ENCODE measurements around the gene NRIP2. TPM values are rescaled to one million over a fixed set of nuclear protein-coding genes. Genes with fewer than 3 reads are reported as not detected.

Gene NRIP2
- total and polyA plus RNA-seq, 2 donors (not counting 3 experiments of a cell fraction or from before 2014, with no cell fraction given) = not detected

GRCh38 chr12:2857021-2857431 lies 22.2 kb upstream of the NRIP2 start, which contains the start of gene TEX52:
Gene TEX52, minus strand, starts transcription at chr12:2857039. Its CDS starts 13 bp downstream, at chr12:2857026.
- dilution Hi-C loops (cut with MboI; ENCODE audit: extremely low pct_ligation_motif_present, low sequenced_read_pairs) (no loop called here), intact Hi-C loops (cut with micrococcal nuclease) (no loop called here)
- ChIA-PET CTCF (interaction anchor here (1.0 to 3.2 kb wide), 6 partner anchors 8 to 185 kb away, joined by 3 to 14 read pairs (median 4); partner anchors contain the start of genes FOXM1 and RHNO1), POLR2A (no interaction called here)
- H3K27ac ChIP-seq (ENCODE audit: insufficient read depth, low read depth, low read length) = no peak within 1 kb of the TSS
- no peaks in the 10 kb centered on the region for H3K9me3 ChIP-seq (replicated peaks; ENCODE audit: control insufficient read depth, insufficient read depth, low read length)
- H3K9ac ChIP-seq (replicated peaks; ENCODE audit: extremely low read depth, insufficient read depth, low read length) = no peak within 1 kb of the TSS
- no peaks in the 10 kb centered on the region for H3K27me3 ChIP-seq (ENCODE audit: control insufficient read depth in 2 of 2, insufficient read depth in 2 of 2, low read length in 2 of 2)
- H3K4me1 ChIP-seq (ENCODE audit: control insufficient read depth, extremely low read depth, insufficient read depth, low read length) = no peaks in the 10 kb centered on the region
- no peak within 1 kb of the TSS for H2AFZ ChIP-seq (ENCODE audit: low read depth, low read length)
- peaks cover 2 to 8% of the 10 kb centered on the region in 2 experiments for H3K36me3 ChIP-seq (ENCODE audit: control insufficient read depth in 2 of 2, extremely low read depth in 1 of 2, insufficient read depth in 2 of 2, low read length in 2 of 2)
- DNase-seq (ENCODE audit: low read depth, low spot score) = no peak
- H3K4me3 ChIP-seq (replicated peaks in 1 of 3; ENCODE audit: insufficient read depth in 1 of 3, low read depth in 1 of 3, low read length in 3 of 3) = no peak within 1 kb of the TSS
- H4K20me1 ChIP-seq (replicated peaks; ENCODE audit: control insufficient read depth, extremely low read depth, insufficient read depth, low read length) = no peaks in the 10 kb centered on the region
- H3K79me2 ChIP-seq (ENCODE audit: control insufficient read depth, insufficient read depth, low read length) = no peaks in the 10 kb centered on the region
- no TSS peak for BruUV-seq (replicated peaks)
- H3K9me1 ChIP-seq (replicated peaks; ENCODE audit: control insufficient read depth, extremely low read depth, insufficient read depth, low read length) = no peaks in the 10 kb centered on the region
- FAIRE-seq = no peak
- no peak for TF ChIP-seq MAX (IDR thresholded peaks at IDR 0.05; ENCODE audit: insufficient read depth, insufficient read length)
- TF ChIP-seq CTCF (IDR thresholded peaks at IDR 0.05; ENCODE audit: extremely low read depth in 1 of 2, insufficient read depth in 1 of 2, low read depth in 1 of 2, low read length in 2 of 2) = no peak
- no peak for TF ChIP-seq POLR2A (IDR thresholded peaks at IDR 0.05; ENCODE audit: low read depth, low read length)
- TF ChIP-seq JUN (IDR thresholded peaks at IDR 0.05; ENCODE audit: borderline replicate concordance, insufficient read depth, insufficient read length, low read depth) = no peak
- no peak for TF ChIP-seq MYC (IDR thresholded peaks at IDR 0.05; ENCODE audit: low read depth, low read length)
- TF ChIP-seq EZH2 (IDR thresholded peaks at IDR 0.05; ENCODE audit: borderline replicate concordance, low read depth, low read length, severe bottlenecking) = no peak
- no peak for TF ChIP-seq FOS (IDR thresholded peaks at IDR 0.05; ENCODE audit: borderline replicate concordance, insufficient read depth, low read length)
- no peak for TF ChIP-seq POLR2AphosphoS5 (IDR thresholded peaks at IDR 0.05; ENCODE audit: insufficient read depth, low read depth, low read length)
- no peak within 1 kb of the TSS for H3K4me2 ChIP-seq (ENCODE audit: insufficient read depth, low read length)

All from endothelial cell of umbilical vein (primary cell).